Activated naive CD4-positive, alpha-beta T cell treated with anti-CD3 and anti-CD28 coated beads, Interleukin-2, amount 50 U/mL, for 24 hours (primary cell): ENCODE data around the gene HDC.

ENCODE experiments used
- H3K27ac Mint-ChIP-seq: one replicate; pipeline ENCODE4 v1.8.0; 2021; ENCODE audit warnings: mild to moderate bottlenecking, mixed read lengths
- H3K27me3 Mint-ChIP-seq: one replicate; pipeline ENCODE4 v1.8.0; 2021; ENCODE audit warnings: mixed read lengths
- H3K36me3 Mint-ChIP-seq: one replicate; pipeline ENCODE4 v1.8.0; 2021; ENCODE audit warnings: mixed read lengths
- H3K4me1 Mint-ChIP-seq: one replicate; pipeline ENCODE4 v1.8.0; 2021; ENCODE audit warnings: mixed read lengths
- H3K4me3 Mint-ChIP-seq: one replicate; pipeline ENCODE4 v1.8.0; 2021; ENCODE audit warnings: mild to moderate bottlenecking, mixed read lengths
- H3K9me3 Mint-ChIP-seq: one replicate; pipeline ENCODE4 v1.8.0; 2021; ENCODE audit warnings: mixed read lengths

The HDC gene, protein sequence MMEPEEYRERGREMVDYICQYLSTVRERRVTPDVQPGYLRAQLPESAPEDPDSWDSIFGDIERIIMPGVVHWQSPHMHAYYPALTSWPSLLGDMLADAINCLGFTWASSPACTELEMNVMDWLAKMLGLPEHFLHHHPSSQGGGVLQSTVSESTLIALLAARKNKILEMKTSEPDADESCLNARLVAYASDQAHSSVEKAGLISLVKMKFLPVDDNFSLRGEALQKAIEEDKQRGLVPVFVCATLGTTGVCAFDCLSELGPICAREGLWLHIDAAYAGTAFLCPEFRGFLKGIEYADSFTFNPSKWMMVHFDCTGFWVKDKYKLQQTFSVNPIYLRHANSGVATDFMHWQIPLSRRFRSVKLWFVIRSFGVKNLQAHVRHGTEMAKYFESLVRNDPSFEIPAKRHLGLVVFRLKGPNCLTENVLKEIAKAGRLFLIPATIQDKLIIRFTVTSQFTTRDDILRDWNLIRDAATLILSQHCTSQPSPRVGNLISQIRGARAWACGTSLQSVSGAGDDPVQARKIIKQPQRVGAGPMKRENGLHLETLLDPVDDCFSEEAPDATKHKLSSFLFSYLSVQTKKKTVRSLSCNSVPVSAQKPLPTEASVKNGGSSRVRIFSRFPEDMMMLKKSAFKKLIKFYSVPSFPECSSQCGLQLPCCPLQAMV

DNA sequence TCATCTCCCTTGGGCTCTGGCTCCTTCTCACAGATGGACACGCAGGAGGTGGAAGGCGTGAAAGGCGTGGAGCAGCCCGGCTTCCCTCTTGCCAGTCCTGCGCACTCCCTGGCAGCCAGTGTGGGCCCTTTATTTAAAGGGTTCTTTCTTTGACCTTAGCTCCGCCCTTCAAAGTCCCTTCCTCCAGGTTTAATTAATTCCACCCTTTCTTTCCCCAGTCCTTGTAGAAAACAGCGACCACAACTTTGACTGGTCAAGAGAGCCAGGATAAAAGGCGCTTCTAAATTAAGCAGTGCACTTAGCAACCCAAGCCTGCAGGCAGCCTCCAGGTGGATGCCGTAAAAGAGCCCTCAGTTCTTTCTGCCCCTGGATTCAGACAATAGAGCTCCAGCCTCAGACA lies at the start of gene HDC:
Gene HDC (minus strand): TSS at position 107 of the 400 bp plus-strand sequence. CDS start 103 bp downstream, at position 4.
- no peaks in the 10 kb centered on the region for H3K9me3 Mint-ChIP-seq
- H3K4me3 Mint-ChIP-seq, result no peak within 1 kb of the TSS
- H3K4me1 Mint-ChIP-seq, result peaks cover 34% of the 10 kb centered on the region
- peak within 1 kb of the TSS; percentile 36 for H3K27ac Mint-ChIP-seq
- no peaks in the 10 kb centered on the region for H3K36me3 Mint-ChIP-seq
- no peaks in the 10 kb centered on the region for H3K27me3 Mint-ChIP-seq

DNA sequence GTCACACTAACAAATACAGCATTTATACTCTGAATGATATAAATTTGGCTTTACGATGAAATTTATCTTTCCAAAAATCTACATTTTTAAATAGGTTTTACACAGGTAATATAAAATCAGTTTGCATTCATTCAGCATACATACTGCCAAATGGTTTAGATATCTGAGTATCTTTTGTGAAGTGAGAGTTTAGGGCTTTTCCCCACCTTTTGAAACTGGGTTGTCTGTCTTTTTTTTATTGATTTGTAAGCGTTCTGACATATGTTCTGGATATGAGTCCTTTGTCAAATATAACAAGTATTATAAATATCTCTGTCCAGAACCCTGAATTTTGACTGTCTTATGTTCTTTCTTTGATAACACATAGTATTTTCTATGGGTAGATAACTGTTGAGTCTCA lies 47.1 kb upstream of the HDC start:
- Mint-ChIP-seq H3K36me3 (peaks cover 20% of the 10 kb centered on the region), H3K27me3 (no peaks in the 10 kb centered on the region), H3K4me1 (peaks cover 13% of the 10 kb centered on the region), H3K9me3 (no peaks in the 10 kb centered on the region), H3K4me3 (no peak overlapping the region), H3K27ac (no peak overlapping the region)

DNA sequence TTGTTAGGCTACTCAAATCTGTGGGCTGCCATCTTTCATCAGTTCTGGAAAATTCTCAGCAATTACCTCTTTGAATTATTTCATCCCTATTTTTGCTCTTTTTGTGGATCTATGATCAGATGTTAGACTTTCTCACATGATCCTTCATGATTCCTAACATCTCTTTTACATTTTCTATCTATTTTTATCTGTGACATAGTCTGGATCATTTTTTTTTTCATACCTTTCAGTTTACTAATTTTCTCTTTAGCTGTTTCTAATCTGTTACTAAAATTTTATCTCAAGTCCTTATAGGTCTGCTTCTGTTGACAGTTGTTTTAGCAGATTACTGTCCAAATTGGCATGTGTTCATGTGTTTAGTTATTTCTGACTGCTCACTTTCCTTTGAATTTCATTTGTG lies 42.3 kb upstream of the HDC start:
- H3K4me3 Mint-ChIP-seq, result no peak overlapping the region
- H3K27me3 Mint-ChIP-seq, result no peaks in the 10 kb centered on the region
- H3K27ac Mint-ChIP-seq, result no peak overlapping the region
- H3K9me3 Mint-ChIP-seq, result no peaks in the 10 kb centered on the region
- peaks cover 7% of the 10 kb centered on the region for H3K4me1 Mint-ChIP-seq
- H3K36me3 Mint-ChIP-seq, result peaks cover 37% of the 10 kb centered on the region

DNA sequence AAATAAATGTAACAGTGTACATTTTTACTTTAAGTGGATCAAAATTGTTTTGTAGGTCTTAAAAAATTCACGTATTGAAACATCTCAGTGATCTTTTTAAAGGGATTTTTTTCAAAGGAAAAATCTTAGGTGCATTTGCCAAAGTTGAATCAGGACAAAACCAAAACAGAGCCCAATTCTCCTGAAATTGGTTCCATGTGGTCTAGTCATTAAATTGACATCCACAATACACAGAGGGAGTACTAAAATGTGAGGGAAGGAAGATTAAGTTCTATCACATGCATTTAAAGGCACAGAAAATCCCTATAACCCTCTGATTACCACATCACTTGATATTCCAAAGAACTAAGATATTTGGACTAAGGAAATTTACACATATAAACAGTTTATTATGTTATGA lies 39.3 kb upstream of the HDC start:
- H3K27ac Mint-ChIP-seq, result no peak overlapping the region
- H3K4me3 Mint-ChIP-seq, result no peak overlapping the region
- H3K4me1 Mint-ChIP-seq, result no peaks in the 10 kb centered on the region
- no peaks in the 10 kb centered on the region for H3K27me3 Mint-ChIP-seq
- H3K9me3 Mint-ChIP-seq, result no peaks in the 10 kb centered on the region
- peaks cover 49% of the 10 kb centered on the region for H3K36me3 Mint-ChIP-seq

DNA sequence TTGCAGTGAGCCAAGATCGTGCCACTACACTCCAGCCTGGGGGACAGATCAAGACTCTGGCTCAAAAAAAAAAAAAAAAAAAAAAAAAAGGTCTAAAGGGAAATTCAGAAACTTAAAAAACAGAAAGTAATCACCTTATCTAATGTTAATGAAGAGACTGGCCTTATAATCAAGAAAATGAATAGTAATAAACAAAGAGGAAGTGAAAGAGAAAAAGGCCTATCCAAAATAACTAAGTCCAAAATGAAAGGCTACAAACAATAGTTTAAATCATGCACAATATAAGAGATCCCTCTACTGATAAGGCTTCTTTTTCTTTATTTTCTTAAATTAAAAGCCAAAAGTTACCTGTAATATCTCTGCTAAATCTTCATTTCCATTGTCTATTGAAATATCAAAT lies 37.1 kb upstream of the HDC start:
- no peaks in the 10 kb centered on the region for H3K9me3 Mint-ChIP-seq
- H3K4me1 Mint-ChIP-seq, result no peaks in the 10 kb centered on the region
- H3K36me3 Mint-ChIP-seq, result peaks cover 29% of the 10 kb centered on the region
- H3K27ac Mint-ChIP-seq, result peak overlapping the region; percentile 61
- H3K27me3 Mint-ChIP-seq, result no peaks in the 10 kb centered on the region
- no peak overlapping the region for H3K4me3 Mint-ChIP-seq

DNA sequence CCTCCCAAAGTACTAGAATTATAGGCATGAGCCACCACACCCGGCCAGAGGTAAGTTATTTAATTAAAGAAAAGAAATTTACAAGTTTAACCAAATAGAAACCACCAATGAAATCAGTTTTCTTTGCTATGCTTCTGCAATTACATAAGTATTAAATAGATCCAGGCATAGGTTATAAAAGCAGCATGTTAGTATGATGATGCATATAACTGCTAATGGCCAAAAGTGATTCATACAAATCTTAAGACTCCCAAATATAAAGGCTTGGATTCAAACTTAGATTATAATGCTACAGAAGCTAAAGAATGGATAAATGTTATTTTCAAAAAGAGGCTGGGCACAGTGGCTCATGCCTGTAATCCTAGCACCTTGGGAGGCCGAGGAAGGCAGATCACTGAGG lies 32.8 kb upstream of the HDC start:
- peaks cover 23% of the 10 kb centered on the region for H3K36me3 Mint-ChIP-seq
- H3K9me3 Mint-ChIP-seq, result no peaks in the 10 kb centered on the region
- no peak overlapping the region for H3K4me3 Mint-ChIP-seq
- no peaks in the 10 kb centered on the region for H3K27me3 Mint-ChIP-seq
- no peak overlapping the region for H3K27ac Mint-ChIP-seq
- no peaks in the 10 kb centered on the region for H3K4me1 Mint-ChIP-seq

DNA sequence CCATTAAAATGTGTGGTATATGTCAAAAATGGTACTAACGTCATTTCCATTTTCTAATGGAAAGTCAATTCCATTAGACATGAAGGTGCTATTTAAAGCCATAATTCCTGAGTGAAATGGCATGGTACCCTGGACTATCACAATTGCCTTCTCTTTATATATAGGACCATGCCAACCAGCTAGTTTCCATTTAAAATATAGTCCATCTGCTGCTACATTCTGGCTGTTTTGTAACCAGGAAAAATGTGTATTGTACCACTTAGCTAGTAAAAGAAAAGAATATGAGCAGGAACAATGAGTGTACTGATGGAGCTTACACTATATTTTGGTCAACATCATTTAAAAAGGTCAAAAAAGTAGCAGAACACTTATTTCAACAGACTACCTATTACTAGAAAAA lies 30.4 kb upstream of the HDC start:
- Mint-ChIP-seq H3K36me3 (peaks cover 11% of the 10 kb centered on the region), H3K4me1 (no peaks in the 10 kb centered on the region), H3K4me3 (no peak overlapping the region), H3K27me3 (no peaks in the 10 kb centered on the region), H3K9me3 (no peaks in the 10 kb centered on the region), H3K27ac (no peak overlapping the region)

DNA sequence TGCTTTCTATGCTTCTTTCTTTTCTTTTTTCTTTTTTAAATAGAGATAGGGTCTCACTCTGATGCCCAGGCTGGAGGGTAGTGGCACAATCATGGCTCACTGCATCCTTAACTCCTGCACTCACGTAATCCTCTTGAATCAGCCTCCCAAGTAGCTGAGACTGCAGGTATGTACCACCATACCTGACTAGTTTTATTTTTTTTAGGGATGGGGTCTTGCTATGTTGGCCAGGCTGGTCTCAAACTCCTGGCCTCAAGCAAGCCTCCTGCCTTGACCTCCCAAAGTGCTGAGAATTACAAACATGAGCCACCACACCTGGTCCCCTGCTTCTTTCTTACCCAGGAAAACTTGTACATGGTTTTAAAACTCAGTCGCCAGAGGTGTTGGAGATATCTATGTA lies 24.2 kb upstream of the HDC start:
- H3K27me3 Mint-ChIP-seq, result no peaks in the 10 kb centered on the region

DNA sequence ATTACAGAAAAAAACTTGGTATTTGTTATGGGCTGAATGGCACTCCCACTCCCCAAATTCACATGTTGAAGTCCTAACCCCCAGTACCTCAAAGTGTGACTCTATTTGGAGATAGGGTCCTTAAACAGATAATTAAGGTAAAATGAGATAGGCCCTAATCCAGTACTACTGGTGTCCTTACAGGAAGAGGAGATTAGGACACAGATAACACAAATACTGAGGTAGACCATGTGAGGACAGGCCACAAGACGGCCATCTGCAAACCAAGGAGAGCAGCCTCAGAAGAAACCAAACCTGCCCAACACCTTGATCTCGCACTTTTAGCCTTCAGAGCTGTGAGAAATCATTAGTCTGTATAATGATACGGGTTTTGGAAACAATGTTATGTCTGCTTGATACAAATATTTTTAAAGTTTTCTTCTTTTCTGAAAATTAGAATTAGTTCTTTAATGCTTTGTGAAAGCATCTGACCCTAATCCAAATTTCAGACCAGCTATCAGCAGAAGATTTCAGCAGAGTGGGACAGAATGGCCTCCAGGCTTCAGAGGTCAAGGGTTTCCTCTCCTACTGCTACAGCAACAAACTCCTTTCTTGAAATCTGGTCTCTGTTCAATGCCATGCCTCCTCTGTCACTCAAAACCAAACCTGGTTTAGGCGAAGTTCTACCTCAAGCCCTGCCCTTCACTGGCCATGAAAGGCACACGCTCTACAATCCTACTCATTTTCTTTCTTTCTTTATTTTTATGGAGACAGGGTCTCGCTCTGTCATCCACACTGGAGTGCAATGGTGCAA lies 22.0 kb upstream of the HDC start:
- no peaks in the 10 kb centered on the region for H3K27me3 Mint-ChIP-seq
- peaks cover 20% of the 10 kb centered on the region for H3K36me3 Mint-ChIP-seq
- H3K4me3 Mint-ChIP-seq, result no peak overlapping the region
- no peaks in the 10 kb centered on the region for H3K9me3 Mint-ChIP-seq
- no peaks in the 10 kb centered on the region for H3K4me1 Mint-ChIP-seq
- H3K27ac Mint-ChIP-seq, result peak overlapping the region; percentile 3

More for the DNA sequence above, 24.2 kb upstream of the HDC start:
- no peaks in the 10 kb centered on the region for H3K9me3 Mint-ChIP-seq
- no peaks in the 10 kb centered on the region for H3K4me1 Mint-ChIP-seq
- peaks cover 19% of the 10 kb centered on the region for H3K36me3 Mint-ChIP-seq
- H3K4me3 Mint-ChIP-seq, result no peak overlapping the region
- no peak overlapping the region for H3K27ac Mint-ChIP-seq

DNA sequence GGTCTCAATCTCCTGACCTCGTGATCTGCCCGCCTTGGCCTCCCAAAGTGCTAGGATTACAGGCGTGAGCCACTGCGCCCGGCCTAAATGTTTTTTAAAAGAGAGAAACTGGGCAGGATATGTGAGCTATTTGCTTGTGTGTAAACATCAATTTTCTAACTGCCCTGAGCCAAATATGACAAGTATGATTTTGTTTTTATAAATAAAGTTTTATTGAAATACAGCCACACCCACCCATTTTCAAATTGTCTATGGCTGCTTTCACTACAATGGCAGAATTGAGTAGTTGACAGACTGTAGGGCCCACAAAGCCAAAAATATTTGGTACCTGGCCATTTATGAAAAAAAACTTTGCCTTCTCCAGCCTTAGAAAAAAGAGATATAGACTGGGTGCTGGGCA lies 15.9 kb upstream of the HDC start:
- Mint-ChIP-seq H3K27me3 (no peaks in the 10 kb centered on the region), H3K9me3 (no peaks in the 10 kb centered on the region), H3K36me3 (peaks cover 11% of the 10 kb centered on the region), H3K27ac (no peak overlapping the region), H3K4me1 (peaks cover 13% of the 10 kb centered on the region), H3K4me3 (no peak overlapping the region)

DNA sequence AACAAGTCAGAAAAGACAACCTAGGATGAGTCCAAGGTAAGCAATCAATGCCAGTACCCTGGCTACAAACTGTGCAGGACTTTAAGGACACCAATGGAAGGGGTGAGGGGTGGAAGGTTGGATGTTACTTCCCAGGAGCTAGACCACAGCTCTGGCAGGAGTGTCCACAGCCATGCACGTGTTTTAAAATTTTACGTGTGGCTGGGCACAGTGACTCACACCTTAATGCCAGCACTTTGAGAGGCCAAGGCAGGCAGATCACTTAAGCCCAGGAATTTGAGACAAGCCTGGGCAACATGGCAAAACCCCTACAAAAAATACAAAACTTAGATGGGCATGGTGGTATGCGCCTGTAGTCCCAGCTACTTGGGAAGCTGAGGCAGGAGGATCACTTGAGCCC lies 14.7 kb upstream of the HDC start:
- Mint-ChIP-seq H3K27me3 (no peaks in the 10 kb centered on the region), H3K4me1 (peaks cover 24% of the 10 kb centered on the region), H3K9me3 (no peaks in the 10 kb centered on the region), H3K36me3 (peaks cover 11% of the 10 kb centered on the region), H3K27ac (no peak overlapping the region), H3K4me3 (no peak overlapping the region)

DNA sequence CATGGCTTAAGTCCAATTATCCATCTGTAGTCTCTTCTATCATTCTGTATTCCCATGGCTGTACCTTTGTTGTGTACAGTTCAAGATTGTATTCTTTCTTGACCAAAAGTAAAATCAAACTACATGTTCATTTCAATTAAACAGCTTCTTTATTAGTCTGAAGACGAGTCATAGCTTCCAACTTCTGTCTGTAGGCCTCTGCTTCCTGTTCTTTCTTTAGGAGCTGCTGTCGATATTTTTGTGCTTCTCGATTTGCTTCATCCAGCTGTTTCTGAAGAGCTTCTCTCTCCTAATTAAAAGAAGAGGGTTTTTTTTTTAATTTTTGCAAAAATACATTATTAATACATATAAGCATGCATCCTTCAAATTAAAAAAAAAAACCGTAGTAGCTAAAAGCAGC lies 13.0 kb upstream of the HDC start:
- Mint-ChIP-seq H3K36me3 (peaks cover 9% of the 10 kb centered on the region), H3K4me1 (peaks cover 28% of the 10 kb centered on the region), H3K9me3 (no peaks in the 10 kb centered on the region), H3K4me3 (no peak overlapping the region), H3K27me3 (no peaks in the 10 kb centered on the region), H3K27ac (peak overlapping the region; percentile 49)

DNA sequence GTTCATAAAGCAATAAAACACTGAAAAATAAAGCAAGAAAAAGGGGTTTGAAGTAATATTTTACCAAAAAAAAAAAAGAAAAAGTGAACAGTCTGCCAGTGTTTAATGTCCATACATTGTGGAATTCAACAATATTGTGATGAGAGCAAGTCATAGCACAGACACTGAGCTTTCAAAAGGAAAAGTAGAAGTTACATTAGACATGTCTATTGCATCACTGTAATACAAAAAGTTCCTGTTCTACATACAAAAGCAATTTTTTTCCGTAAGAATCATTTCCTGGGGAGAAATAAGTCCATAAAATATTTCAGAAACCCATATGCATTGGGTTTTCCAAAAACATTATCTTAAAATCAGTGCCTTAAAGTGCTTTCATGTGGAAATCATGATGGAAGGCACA lies 11.8 kb upstream of the HDC start:
- H3K4me3 Mint-ChIP-seq, result no peak overlapping the region
- peaks cover 9% of the 10 kb centered on the region for H3K36me3 Mint-ChIP-seq
- peak overlapping the region; percentile 46 for H3K27ac Mint-ChIP-seq
- no peaks in the 10 kb centered on the region for H3K9me3 Mint-ChIP-seq
- no peaks in the 10 kb centered on the region for H3K27me3 Mint-ChIP-seq
- peaks cover 28% of the 10 kb centered on the region for H3K4me1 Mint-ChIP-seq

DNA sequence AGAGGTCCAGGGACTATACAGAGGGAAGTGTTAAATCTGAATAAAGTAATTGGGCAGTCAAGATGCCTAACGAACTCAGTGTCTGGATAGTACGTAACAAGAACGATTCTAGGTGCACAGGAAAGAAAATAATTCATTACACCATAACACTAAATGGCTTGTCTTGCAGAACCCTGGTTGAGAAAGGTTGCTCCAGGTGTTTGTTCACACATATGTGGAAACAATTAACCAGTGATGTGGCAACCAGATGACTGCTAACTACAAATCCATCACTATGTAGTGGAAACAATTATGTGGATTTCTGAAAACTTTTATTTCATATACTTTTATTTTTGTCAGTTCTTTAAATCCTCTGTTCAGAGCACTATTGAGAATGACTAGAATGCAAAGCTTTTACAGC lies 10.4 kb upstream of the HDC start:
- H3K4me3 Mint-ChIP-seq, result no peak overlapping the region
- peaks cover 28% of the 10 kb centered on the region for H3K4me1 Mint-ChIP-seq
- no peaks in the 10 kb centered on the region for H3K27me3 Mint-ChIP-seq
- peaks cover 9% of the 10 kb centered on the region for H3K36me3 Mint-ChIP-seq
- no peak overlapping the region for H3K27ac Mint-ChIP-seq
- H3K9me3 Mint-ChIP-seq, result no peaks in the 10 kb centered on the region

DNA sequence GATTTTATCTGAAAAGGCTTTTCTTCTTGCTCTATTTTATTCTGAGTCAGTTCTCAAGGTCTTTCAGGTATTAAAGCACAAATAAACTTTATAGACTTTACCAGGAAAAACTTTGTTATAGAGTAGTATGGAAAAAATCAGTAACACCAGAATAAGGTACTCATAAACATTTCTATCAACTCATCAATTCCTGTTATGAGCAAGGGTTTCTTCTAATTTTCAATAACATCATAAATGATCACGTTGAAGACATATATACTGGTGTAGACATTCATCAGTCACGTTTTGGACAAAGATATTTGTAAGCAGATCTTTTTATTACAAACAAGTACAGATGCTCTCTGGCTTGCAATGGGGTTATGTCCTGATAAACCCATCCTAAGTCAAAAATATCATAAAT lies 9.6 kb upstream of the HDC start:
- no peaks in the 10 kb centered on the region for H3K27me3 Mint-ChIP-seq
- no peaks in the 10 kb centered on the region for H3K9me3 Mint-ChIP-seq
- peak overlapping the region; percentile 24 for H3K4me3 Mint-ChIP-seq
- peaks cover 8% of the 10 kb centered on the region for H3K36me3 Mint-ChIP-seq
- peak overlapping the region; percentile 83 for H3K27ac Mint-ChIP-seq
- H3K4me1 Mint-ChIP-seq, result peaks cover 28% of the 10 kb centered on the region

DNA sequence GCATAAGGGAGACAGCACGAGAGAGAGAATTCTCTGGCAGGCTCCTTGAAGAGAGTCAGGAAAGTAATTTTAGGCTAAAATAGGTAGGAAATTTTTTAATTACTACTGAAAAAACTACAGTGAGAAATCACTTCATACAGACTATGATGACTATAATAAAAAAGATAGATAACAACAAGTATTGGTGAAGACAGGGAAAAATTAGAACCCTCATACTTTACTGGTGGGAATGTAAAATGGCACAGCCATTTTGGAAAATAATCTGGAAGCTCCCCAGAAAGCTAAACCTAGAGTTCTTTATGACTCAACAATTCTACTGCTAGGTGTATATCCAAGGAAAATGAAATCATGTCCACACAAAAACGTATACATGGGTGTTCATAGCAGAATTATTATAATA lies 2.1 kb upstream of the HDC start:
- Mint-ChIP-seq H3K27ac (no peak overlapping the region), H3K4me3 (no peak overlapping the region), H3K9me3 (no peaks in the 10 kb centered on the region), H3K27me3 (no peaks in the 10 kb centered on the region), H3K4me1 (peaks cover 17% of the 10 kb centered on the region), H3K36me3 (no peaks in the 10 kb centered on the region)
